ENCODE results near the gene CPN1.

GRCh38 chr10:100008142-100008522, 73.5 kb downstream of the CPN1 start:
- TF ChIP-seq YY1 (IDR thresholded peaks at IDR 0.05; ENCODE audit: low read depth): no peak
- no peak for TF ChIP-seq TCF12 (IDR thresholded peaks at IDR 0.05; ENCODE audit: low read depth)
- no peak for TF ChIP-seq EP300 (IDR thresholded peaks at IDR 0.05; ENCODE audit: borderline replicate concordance)

All from Ishikawa (cell line).